CD14-positive monocyte (primary cell): Measurements from ENCODE around the gene CGREF1. TPM values are rescaled to one million over a fixed set of nuclear protein-coding genes. Genes with fewer than 3 reads are reported as not detected.
A peak's percentile ranks its signal among the peaks of the same experiment; 100 is the strongest.

Experiments
- DNase-seq, 3 donors: peaks; one replicate each; pipeline ENCODE4 v3.0.0-alpha.2; 2011 to 2022
- H2AFZ ChIP-seq: 2 replicates; pipeline ENCODE4 v1.6.0; 2012; ENCODE audit warnings: mild to moderate bottlenecking, low read depth, low read length, inconsistent platforms; ENCODE audit not compliant: insufficient read depth, poor library complexity, severe bottlenecking
- H3K27ac ChIP-seq, 2 donors: 1 replicate in 1 of 2; 2 replicates in 1 of 2; pipeline ENCODE4 v1.5.1; 2012 to 2013; ENCODE audit warnings: low read length in 2 of 2, control low read depth in 1 of 2, inconsistent platforms in 1 of 2, low read depth in 1 of 2, mild to moderate bottlenecking in 1 of 2
- H3K27me3 ChIP-seq, 2 donors: one replicate each; pipeline versions ENCODE4 v1.6.0 to v1.6.1; 2011 to 2013; ENCODE audit warnings: low read length in 2 of 2; ENCODE audit not compliant: control insufficient read depth in 2 of 2, insufficient read depth in 2 of 2
- H3K36me3 ChIP-seq, 2 donors: replicated peaks in 1 of 2; 1 replicate in 1 of 2; 2 replicates in 1 of 2; pipeline versions ENCODE4 v1.5.1 to v1.6.1; 2012 to 2013; ENCODE audit warnings: low read length in 2 of 2, control low read depth in 1 of 2, inconsistent platforms in 1 of 2, mild to moderate bottlenecking in 1 of 2; ENCODE audit not compliant: insufficient read depth in 2 of 2, control insufficient read depth in 1 of 2
- H3K4me1 ChIP-seq, 2 donors: 1 replicate in 1 of 2; 2 replicates in 1 of 2; pipeline versions ENCODE4 v1.5.1 to v1.6.1; 2012 to 2013; ENCODE audit warnings: low read length in 2 of 2, control low read depth in 1 of 2, inconsistent platforms in 1 of 2, mild to moderate bottlenecking in 1 of 2, moderate library complexity in 1 of 2; ENCODE audit not compliant: insufficient read depth in 2 of 2, control insufficient read depth in 1 of 2
- H3K4me2 ChIP-seq: replicated peaks from 2 replicates; pipeline ENCODE3; 2012; ENCODE audit warnings: low read length, moderate library complexity, mild to moderate bottlenecking; ENCODE audit not compliant: poor library complexity, severe bottlenecking; ENCODE audit errors: extremely low read depth
- H3K4me3 ChIP-seq, 3 experiments: fragments of 200-600 bp in 1 of 3; sonication (generic) in 1 of 3; replicated peaks in 1 of 3; 1 replicate in 2 of 3; 2 replicates in 1 of 3; pipeline ENCODE4 v1.5.1; 2011 to 2013; ENCODE audit warnings: low read length in 3 of 3, mild to moderate bottlenecking in 3 of 3, control low read depth in 2 of 3, low read depth in 2 of 3, inconsistent platforms in 1 of 3, moderate library complexity in 1 of 3
- H3K79me2 ChIP-seq: 2 replicates; pipeline ENCODE4 v1.6.0; 2012; ENCODE audit warnings: mild to moderate bottlenecking, control low read depth, inconsistent platforms, low read length, moderate library complexity; ENCODE audit not compliant: insufficient read depth
- H3K9ac ChIP-seq: 2 replicates; pipeline ENCODE4 v1.6.0; 2017; ENCODE audit warnings: low read length, mild to moderate bottlenecking; ENCODE audit not compliant: insufficient read depth, poor library complexity, severe bottlenecking
- H3K9me3 ChIP-seq, 2 donors: replicated peaks in 1 of 2; 1 replicate in 1 of 2; 2 replicates in 1 of 2; pipeline versions ENCODE4 v1.5.1 to v1.6.1; 2012 to 2013; ENCODE audit warnings: low read length in 2 of 2, control low read depth in 1 of 2; ENCODE audit not compliant: control insufficient read depth in 1 of 2, insufficient read depth in 1 of 2
- H4K20me1 ChIP-seq: 2 replicates; pipeline ENCODE4 v1.6.0; 2012; ENCODE audit warnings: mild to moderate bottlenecking, low read length, control low read depth, moderate library complexity; ENCODE audit not compliant: insufficient read depth
- H3K27ac Mint-ChIP-seq, 7 donors: one replicate each; pipeline ENCODE4 v1.8.0; 2020; ENCODE audit warnings: mild to moderate bottlenecking in 7 of 7, mixed read lengths in 7 of 7, moderate library complexity in 6 of 7, inconsistent platforms in 2 of 7
- H3K27me3 Mint-ChIP-seq, 3 donors: one replicate each; pipeline ENCODE4 v1.8.0; 2021 to 2022; ENCODE audit warnings: low read depth in 3 of 3, mild to moderate bottlenecking in 3 of 3, mixed read lengths in 3 of 3, moderate library complexity in 3 of 3, inconsistent platforms in 1 of 3
- H3K36me3 Mint-ChIP-seq, 2 donors: one replicate each; pipeline ENCODE4 v1.8.0; 2020; ENCODE audit warnings: mixed read lengths in 2 of 2, inconsistent platforms in 1 of 2, mild to moderate bottlenecking in 1 of 2
- H3K4me1 Mint-ChIP-seq: one replicate; pipeline ENCODE4 v1.8.0; 2020; ENCODE audit warnings: mild to moderate bottlenecking, mixed read lengths
- H3K4me3 Mint-ChIP-seq, 2 donors: one replicate each; pipeline ENCODE4 v1.8.0; 2020; ENCODE audit warnings: mild to moderate bottlenecking in 2 of 2, mixed read lengths in 2 of 2, moderate library complexity in 1 of 2
- H3K9me3 Mint-ChIP-seq, 7 donors: one replicate each; pipeline ENCODE4 v1.8.0; 2020 to 2022; ENCODE audit warnings: mixed read lengths in 7 of 7, mild to moderate bottlenecking in 6 of 7, moderate library complexity in 6 of 7, inconsistent platforms in 2 of 7
- WGBS: methylation state at CpG from one replicate; pipeline ENCODE4 v1.1.5; 2013; ENCODE audit warnings: missing lambda C conversion rate; ENCODE audit not compliant: insufficient coverage; 5-methylcytosine and 5-hydroxymethylcytosine counted together
- intact Hi-C, 2 donors: fragments of 100-400 bp; cut with micrococcal nuclease; formaldehyde crosslinking; loops; one replicate each; pipeline versions ENCODE4 v1.15.0 to v1.15.1; 2023
- polyA plus RNA-seq, 3 donors: library from polyadenylated mRNA; depleted of rRNA in 1 of 3; unstranded in 2 of 3; stranded (reverse) in 1 of 3; fragments of 300-500 nt in 2 of 3; fragments of >200 nt in 1 of 3; fragmentation: Illumina TruSeq in 2 of 3; gene quantifications; 1 replicate in 2 of 3; 2 replicates in 1 of 3; pipeline ENCODE4 v1.2.3, GENCODE V29; 2012 to 2021
- TF ChIP-seq, protein P1 (sequence below): fragments of 200-600 bp; IDR thresholded peaks from one replicate; pipeline ENCODE4 v1.8.0; 2022; ENCODE audit warnings: antibody characterized with exemption, mild to moderate bottlenecking

The CGREF1 gene
- polyA plus RNA-seq, 3 donors: not detected

DNA sequence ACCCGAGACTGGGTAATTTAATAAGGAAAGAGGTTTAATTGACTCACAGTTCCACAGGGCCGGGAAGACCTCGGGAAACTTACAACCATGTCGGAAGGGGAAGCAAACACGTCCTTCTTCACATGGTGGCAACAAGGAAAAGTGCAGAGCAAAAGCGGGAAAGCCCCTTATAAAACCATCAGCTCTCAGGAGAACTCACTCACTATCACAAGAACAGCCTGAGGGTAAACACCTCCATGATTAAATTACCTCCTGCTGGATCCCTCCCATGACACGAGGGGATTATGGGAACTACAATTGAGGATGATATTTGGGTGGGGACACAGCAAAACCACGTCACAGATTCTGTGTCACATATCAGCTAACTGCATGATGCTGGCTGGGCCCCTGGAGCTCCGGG lies 41.3 kb upstream of the CGREF1 start:
- no peaks in the 10 kb centered on the region for H3K36me3 Mint-ChIP-seq
- H3K4me2 ChIP-seq: no peak overlapping the region
- no peak overlapping the region for H3K27ac Mint-ChIP-seq
- peaks cover 2 to 7% (median 4%) of the 10 kb centered on the region in 3 donors for H3K27me3 Mint-ChIP-seq
- no peaks in the 10 kb centered on the region for H4K20me1 ChIP-seq
- no peaks in the 10 kb centered on the region for H3K36me3 ChIP-seq
- intact Hi-C loops: no loop called here
- H3K4me1 Mint-ChIP-seq: peaks cover 2% of the 10 kb centered on the region
- no peaks in the 10 kb centered on the region for H3K4me1 ChIP-seq
- no peak for DNase-seq
- H3K9ac ChIP-seq: no peak overlapping the region
- WGBS: 100% methylated on average over 4 of the region's 9 CpGs
- H3K27ac ChIP-seq: no peak overlapping the region
- H3K27me3 ChIP-seq: no peaks in the 10 kb centered on the region
- no peaks in the 10 kb centered on the region for H3K79me2 ChIP-seq
- H2AFZ ChIP-seq: no peak overlapping the region
- TF ChIP-seq, protein P1, sequence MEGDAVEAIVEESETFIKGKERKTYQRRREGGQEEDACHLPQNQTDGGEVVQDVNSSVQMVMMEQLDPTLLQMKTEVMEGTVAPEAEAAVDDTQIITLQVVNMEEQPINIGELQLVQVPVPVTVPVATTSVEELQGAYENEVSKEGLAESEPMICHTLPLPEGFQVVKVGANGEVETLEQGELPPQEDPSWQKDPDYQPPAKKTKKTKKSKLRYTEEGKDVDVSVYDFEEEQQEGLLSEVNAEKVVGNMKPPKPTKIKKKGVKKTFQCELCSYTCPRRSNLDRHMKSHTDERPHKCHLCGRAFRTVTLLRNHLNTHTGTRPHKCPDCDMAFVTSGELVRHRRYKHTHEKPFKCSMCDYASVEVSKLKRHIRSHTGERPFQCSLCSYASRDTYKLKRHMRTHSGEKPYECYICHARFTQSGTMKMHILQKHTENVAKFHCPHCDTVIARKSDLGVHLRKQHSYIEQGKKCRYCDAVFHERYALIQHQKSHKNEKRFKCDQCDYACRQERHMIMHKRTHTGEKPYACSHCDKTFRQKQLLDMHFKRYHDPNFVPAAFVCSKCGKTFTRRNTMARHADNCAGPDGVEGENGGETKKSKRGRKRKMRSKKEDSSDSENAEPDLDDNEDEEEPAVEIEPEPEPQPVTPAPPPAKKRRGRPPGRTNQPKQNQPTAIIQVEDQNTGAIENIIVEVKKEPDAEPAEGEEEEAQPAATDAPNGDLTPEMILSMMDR: no peak
- H3K4me3 ChIP-seq: no peak overlapping the region
- no peak overlapping the region for H3K4me3 Mint-ChIP-seq
- H3K9me3 Mint-ChIP-seq: peaks cover 0 to 2% (median 0%) of the 10 kb centered on the region in 7 donors
- no peaks in the 10 kb centered on the region for H3K9me3 ChIP-seq

DNA sequence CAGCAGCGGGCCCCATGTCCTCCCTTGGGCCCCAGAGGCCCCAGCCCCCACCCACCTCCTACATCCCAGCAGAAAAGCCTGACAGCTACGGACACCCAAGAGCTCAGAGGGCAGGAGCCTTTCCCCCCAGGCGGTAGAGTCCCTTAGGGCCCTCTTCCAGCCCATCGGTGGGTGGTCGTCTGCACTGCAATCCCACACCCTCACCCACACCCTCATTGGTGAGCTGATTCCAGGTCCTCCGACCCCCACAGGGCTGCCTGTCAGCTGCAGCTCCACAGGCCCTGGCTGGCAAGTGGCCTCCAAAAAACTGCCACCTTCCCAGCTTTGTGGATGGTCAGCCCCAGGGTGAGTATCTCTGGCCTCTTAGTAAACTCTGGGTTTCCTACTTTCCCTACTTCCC lies 40.3 kb upstream of the CGREF1 start:
- no peak overlapping the region for H3K4me3 ChIP-seq
- no peak overlapping the region for H3K4me2 ChIP-seq
- TF ChIP-seq, protein P1: no peak
- no peak overlapping the region for H3K9ac ChIP-seq
- DNase-seq: no peak
- H4K20me1 ChIP-seq: no peaks in the 10 kb centered on the region
- H3K9me3 Mint-ChIP-seq: peaks cover 0 to 2% (median 0%) of the 10 kb centered on the region in 7 donors
- no peaks in the 10 kb centered on the region for H3K36me3 ChIP-seq
- H3K27ac ChIP-seq: no peak overlapping the region
- no peaks in the 10 kb centered on the region for H3K4me1 ChIP-seq
- H3K27ac Mint-ChIP-seq: peak overlapping the region in 1 of 7 donors; percentile 51
- H3K27me3 ChIP-seq: no peaks in the 10 kb centered on the region
- intact Hi-C loops: no loop called here
- peaks cover 1 to 8% (median 2%) of the 10 kb centered on the region in 3 donors for H3K27me3 Mint-ChIP-seq
- no peak overlapping the region for H2AFZ ChIP-seq
- 97% methylated on average over 5 of the region's 6 CpGs for WGBS
- H3K79me2 ChIP-seq: no peaks in the 10 kb centered on the region
- no peak overlapping the region for H3K4me3 Mint-ChIP-seq
- H3K9me3 ChIP-seq: no peaks in the 10 kb centered on the region
- no peaks in the 10 kb centered on the region for H3K36me3 Mint-ChIP-seq
- H3K4me1 Mint-ChIP-seq: no peaks in the 10 kb centered on the region
